NT2/D1 (cell line): Measurements from ENCODE around the gene MTHFSD.

Source experiments
- DNase-seq: peaks from one replicate; pipeline ENCODE4 v3.0.0-alpha.2; 2011; ENCODE audit warnings: low read depth, low spot score
- H3K27me3 ChIP-seq: 2 replicates; pipeline ENCODE4 v1.6.0; 2011; ENCODE audit warnings: mild to moderate bottlenecking; ENCODE audit not compliant: insufficient read length, insufficient read depth
- H3K36me3 ChIP-seq: 2 replicates; pipeline ENCODE4 v1.6.1; 2011; ENCODE audit warnings: mild to moderate bottlenecking, low read length, mixed read lengths; ENCODE audit not compliant: insufficient read depth, insufficient read length
- H3K4me1 ChIP-seq: 2 replicates; pipeline ENCODE4 v1.5.1; 2011; ENCODE audit not compliant: insufficient read depth, insufficient read length
- H3K4me3 ChIP-seq: 2 replicates; pipeline ENCODE4 v1.5.1; 2011; ENCODE audit warnings: low read depth; ENCODE audit not compliant: insufficient read length
- H3K9ac ChIP-seq: 2 replicates; pipeline ENCODE4 v1.6.0; 2011; ENCODE audit warnings: low read depth; ENCODE audit not compliant: insufficient read length
- H3K9me3 ChIP-seq: 2 replicates; pipeline ENCODE4 v1.5.1; 2011; ENCODE audit warnings: mild to moderate bottlenecking, low read length; ENCODE audit not compliant: insufficient read depth
- SUZ12 ChIP-seq: IDR thresholded peaks from 2 replicates; pipeline ENCODE4 v1.6.1; 2011; ENCODE audit not compliant: insufficient read length, insufficient read depth; ENCODE audit errors: extremely low read depth
- YY1 ChIP-seq: IDR thresholded peaks from 2 replicates; pipeline ENCODE4 v1.6.1; 2011; ENCODE audit not compliant: insufficient read length, insufficient read depth
- ZNF274 ChIP-seq: IDR thresholded peaks from 2 replicates; pipeline ENCODE4 v1.6.1; 2011; ENCODE audit warnings: mild to moderate bottlenecking, low read depth, low read length

Gene MTHFSD

DNA sequence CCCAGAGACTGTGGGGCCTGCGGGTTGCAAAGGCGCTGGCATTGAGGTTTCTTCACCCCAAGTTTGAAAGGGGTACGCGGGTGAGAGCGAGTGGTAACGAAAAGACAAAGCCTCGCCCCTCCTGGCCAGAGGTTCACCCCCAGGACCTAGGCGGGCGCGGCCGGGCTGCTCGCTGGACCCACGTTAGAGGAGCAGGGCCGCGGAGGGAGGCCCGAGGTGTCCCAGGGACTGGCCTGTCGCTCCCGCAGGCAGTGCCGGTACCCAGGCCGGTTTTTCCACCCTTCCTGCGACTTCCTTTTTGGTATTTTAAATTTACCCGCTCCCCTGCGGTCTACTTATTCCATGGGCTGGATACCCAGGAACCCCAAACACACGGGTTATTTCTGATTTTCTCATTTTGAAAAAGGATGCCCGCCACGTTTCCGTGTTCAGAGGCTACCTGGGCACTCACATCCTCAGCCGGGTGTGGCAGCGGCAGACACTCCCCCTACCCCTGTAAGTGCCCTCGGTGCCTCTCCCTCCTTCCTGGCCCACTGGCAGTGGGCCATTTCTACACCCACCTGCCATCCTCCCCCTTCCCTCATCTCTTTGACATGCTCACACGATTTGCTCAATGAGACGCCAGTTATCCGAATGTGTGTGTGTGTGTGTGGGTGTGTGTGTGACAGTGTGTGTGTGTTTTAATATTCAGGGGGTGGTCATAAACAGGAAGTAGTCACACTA is 21.7 kb upstream of the MTHFSD start:
- Histone ChIP-seq H3K27me3 (peaks cover 96% of the 10 kb centered on the region), H3K4me1 (peaks cover 14% of the 10 kb centered on the region), H3K9me3 (no peaks in the 10 kb centered on the region), H3K4me3 (peak overlapping the region; percentile 59), H3K9ac (peak overlapping the region; percentile 81), H3K36me3 (no peaks in the 10 kb centered on the region)
- no peak for TF ChIP-seq ZNF274
- no peak for TF ChIP-seq SUZ12
- no peak for TF ChIP-seq YY1
- DNase-seq, result no peak

DNA sequence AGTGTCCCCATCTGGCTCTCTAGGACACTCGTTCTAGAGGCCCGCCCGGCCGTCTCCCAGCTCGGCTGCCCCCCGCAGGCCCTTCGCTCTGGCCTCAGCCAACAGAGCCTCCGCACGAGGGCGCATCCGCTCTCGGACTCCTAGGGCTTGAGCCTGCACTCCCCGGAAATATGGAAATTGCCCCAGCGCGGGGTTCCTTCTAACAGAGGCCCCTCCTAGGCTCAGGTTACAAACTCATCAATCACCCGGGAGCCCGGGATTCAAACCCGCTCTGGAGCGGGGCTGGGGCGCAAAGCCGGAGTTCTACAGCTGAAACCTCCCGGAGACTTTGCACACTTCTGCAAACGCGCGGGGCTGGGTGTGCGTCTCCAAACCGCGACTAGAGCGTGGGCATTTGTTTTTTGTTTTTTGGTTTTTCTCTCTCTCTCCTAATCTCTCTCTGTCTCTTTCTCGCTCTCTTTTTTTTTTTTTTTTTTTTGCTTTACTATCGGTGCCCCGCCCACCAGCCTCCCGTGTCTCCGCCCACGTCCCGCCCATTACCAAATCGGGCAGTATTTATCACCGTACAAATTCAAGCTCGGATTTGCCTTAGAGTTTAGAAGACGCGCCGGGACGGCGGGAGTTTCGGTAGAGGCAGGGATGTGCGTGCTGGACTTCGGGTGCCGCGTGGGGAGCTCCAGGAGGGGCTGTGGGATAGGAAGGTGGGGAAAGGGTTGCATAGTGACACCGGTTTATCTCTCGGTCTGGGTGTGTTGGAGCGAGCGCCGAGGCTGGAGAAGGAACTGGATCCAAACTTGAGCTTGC is 20.9 kb upstream of the MTHFSD start:
- Histone ChIP-seq H3K4me3 (peak overlapping the region; percentile 59), H3K9ac (peak overlapping the region; percentile 81), H3K27me3 (peaks cover 96% of the 10 kb centered on the region), H3K9me3 (no peaks in the 10 kb centered on the region), H3K4me1 (peaks cover 14% of the 10 kb centered on the region), H3K36me3 (no peaks in the 10 kb centered on the region)
- peak; percentile 93 for DNase-seq
- TF ChIP-seq SUZ12 (no peak), ZNF274 (no peak), YY1 (no peak)

DNA sequence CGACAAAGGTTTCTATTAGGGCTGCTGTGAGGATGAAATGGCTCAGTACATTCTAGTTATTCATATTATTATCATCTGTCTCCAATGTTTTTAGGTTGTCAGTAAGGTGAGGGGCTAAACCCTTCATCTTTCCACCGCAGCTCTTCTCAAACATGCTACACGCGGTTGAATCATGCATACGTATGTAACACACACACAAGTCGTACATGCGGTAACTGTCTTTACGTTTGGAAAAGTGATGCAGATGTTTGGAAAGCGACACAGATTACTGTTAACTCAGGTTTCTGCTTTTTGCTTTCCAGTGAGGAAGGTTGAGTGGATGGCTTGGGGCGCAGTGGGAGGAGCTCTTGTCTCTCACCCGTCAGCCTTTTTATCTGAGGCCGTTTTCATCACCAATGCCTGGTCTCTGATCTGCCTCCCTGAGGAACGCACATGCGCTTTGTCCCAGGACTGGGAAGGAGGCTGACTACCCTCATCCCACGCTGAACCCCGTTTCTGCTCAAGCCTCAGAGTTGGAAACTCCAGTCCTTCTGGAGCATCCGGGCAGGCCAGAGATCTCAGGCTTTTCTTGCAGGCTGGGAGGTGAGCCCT is 20.2 kb upstream of the MTHFSD start:
- H3K4me1 ChIP-seq, result peaks cover 14% of the 10 kb centered on the region
- H3K4me3 ChIP-seq, result peak overlapping the region; percentile 5
- H3K9ac ChIP-seq, result peak overlapping the region; percentile 68
- peaks cover 96% of the 10 kb centered on the region for H3K27me3 ChIP-seq
- TF ChIP-seq ZNF274, result no peak
- TF ChIP-seq YY1, result no peak
- no peaks in the 10 kb centered on the region for H3K36me3 ChIP-seq
- H3K9me3 ChIP-seq, result no peaks in the 10 kb centered on the region
- no peak for DNase-seq

DNA sequence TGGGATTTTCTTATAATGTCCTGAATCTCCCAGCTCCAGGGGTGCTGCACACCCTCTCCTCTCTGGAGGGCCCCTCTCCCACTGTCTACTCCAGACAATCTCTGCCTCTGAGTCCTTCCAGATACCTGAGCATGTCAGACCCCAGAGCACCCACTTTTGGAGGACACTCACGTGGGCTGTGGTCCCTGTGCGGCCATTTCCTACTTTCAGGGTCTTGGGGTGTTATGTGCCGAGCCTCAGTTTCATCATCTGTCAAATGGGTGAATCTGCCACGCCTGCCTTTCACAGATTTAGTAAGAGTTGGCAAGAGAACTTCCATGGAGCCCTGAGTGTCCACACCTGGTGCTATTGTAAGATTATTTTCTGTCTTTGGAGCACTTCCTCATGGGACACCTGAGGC is 19.6 kb upstream of the MTHFSD start:
- Histone ChIP-seq H3K4me3 (no peak overlapping the region), H3K4me1 (peaks cover 11% of the 10 kb centered on the region), H3K9ac (no peak overlapping the region), H3K36me3 (no peaks in the 10 kb centered on the region), H3K9me3 (no peaks in the 10 kb centered on the region), H3K27me3 (peaks cover 96% of the 10 kb centered on the region)
- no peak for DNase-seq
- TF ChIP-seq SUZ12 (no peak), ZNF274 (no peak), YY1 (no peak)

DNA sequence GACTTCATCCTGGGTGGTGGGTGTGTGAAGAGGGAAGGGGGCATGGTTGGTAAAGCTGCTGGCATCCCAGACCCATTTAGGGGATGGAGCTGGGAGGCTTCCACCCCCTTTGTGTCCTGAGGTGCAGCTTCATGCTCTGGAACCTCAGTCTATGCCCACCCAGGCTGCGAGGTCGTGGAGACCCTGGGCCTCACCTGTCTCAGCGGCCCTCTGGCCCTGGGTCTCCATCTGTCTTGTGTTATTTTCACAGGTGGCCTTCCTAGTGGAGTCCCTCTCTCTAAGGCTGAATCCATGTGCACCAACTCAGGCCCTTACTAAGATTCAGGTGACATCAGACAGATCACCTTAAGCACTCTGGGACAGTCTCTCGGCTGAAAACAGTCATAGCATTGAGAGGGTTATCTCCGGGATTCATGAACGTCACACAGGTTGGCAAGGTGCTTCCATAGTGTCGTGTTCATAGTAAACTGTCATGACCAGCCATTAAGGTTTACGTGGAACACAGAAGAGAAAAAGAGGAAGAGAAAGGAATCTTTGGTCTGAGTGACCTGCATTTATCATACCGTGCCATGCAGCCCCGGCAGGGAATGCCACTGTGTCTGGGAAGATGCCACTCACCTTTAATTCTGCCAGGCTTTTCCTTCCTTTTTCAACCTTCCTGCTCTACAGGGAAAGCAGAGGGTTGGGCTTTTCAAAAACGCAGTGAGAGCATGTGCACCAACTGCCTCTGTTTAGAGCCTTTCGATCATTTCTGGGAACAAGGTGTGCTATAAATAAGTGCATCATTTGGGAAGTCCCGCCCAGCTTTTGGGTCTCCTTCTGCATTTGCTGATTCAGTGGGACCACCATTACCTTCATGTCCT is 18.8 kb upstream of the MTHFSD start:
- TF ChIP-seq ZNF274 (no peak), SUZ12 (no peak), YY1 (no peak)
- Histone ChIP-seq H3K9me3 (no peaks in the 10 kb centered on the region), H3K4me3 (no peak overlapping the region), H3K4me1 (peaks cover 11% of the 10 kb centered on the region), H3K27me3 (peaks cover 96% of the 10 kb centered on the region), H3K9ac (no peak overlapping the region), H3K36me3 (no peaks in the 10 kb centered on the region)
- DNase-seq, result no peak

DNA sequence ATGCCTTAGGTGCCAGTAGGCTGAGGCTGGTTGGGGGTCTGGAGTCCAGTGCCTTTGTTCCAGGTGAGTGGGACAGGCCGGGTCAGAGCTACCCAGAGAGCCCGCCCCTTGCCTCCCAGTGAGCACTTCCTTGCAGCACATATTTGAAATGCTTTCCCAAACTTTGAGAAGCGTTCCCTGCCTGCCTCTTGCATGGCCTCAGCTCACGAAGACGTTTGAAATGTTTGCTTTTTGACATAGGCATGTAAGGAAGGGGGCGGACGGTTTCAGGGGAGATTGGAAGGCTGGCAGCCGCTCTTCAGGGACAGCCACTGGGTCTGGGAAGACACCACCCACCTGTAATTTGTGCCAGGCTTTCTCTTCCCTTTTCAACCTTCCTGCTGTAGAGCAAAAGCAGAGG is 18.2 kb upstream of the MTHFSD start:
- TF ChIP-seq YY1 (no peak), ZNF274 (no peak), SUZ12 (no peak)
- peaks cover 96% of the 10 kb centered on the region for H3K27me3 ChIP-seq
- peaks cover 13% of the 10 kb centered on the region for H3K4me1 ChIP-seq
- no peak overlapping the region for H3K4me3 ChIP-seq
- no peaks in the 10 kb centered on the region for H3K36me3 ChIP-seq
- DNase-seq, result no peak
- no peak overlapping the region for H3K9ac ChIP-seq
- H3K9me3 ChIP-seq, result no peaks in the 10 kb centered on the region
